IPS DF 6.9 (cell line): Measurements from ENCODE around the gene PYGO1.

ENCODE experiments used
- DNase-seq: peaks from one replicate; pipeline ENCODE4 v3.0.0-alpha.2; 2013; ENCODE audit warnings: low read depth, low spot score
- H3K27ac ChIP-seq: one replicate; pipeline ENCODE4 v1.5.1; 2013; ENCODE audit warnings: low read length, control low read depth
- H3K27me3 ChIP-seq: 2 replicates; pipeline ENCODE4 v1.6.1; 2013; ENCODE audit warnings: mild to moderate bottlenecking, low read length; ENCODE audit not compliant: control insufficient read depth, insufficient read depth
- H3K36me3 ChIP-seq: 2 replicates; pipeline ENCODE4 v1.6.1; 2013; ENCODE audit warnings: low read length; ENCODE audit not compliant: control insufficient read depth, insufficient read depth
- H3K4me1 ChIP-seq: 2 replicates; pipeline ENCODE4 v1.6.1; 2013; ENCODE audit warnings: low read length; ENCODE audit not compliant: control insufficient read depth, insufficient read depth
- H3K4me3 ChIP-seq: 2 replicates; pipeline ENCODE4 v1.5.1; 2013; ENCODE audit warnings: mild to moderate bottlenecking, low read length
- H3K9me3 ChIP-seq: 2 replicates; pipeline ENCODE4 v1.6.1; 2013; ENCODE audit warnings: low read length, inconsistent platforms; ENCODE audit not compliant: control insufficient read depth, insufficient read depth
- WGBS: extraction: QIAGEN DNeasy Blood & Tissue Kit; methylation state at CpG from one replicate; pipeline ENCODE4 v1.1.7; 2013; ENCODE audit warnings: mixed read lengths, missing lambda C conversion rate; ENCODE audit not compliant: insufficient read length, insufficient coverage; 5-methylcytosine and 5-hydroxymethylcytosine counted together

The PYGO1 gene

DNA sequence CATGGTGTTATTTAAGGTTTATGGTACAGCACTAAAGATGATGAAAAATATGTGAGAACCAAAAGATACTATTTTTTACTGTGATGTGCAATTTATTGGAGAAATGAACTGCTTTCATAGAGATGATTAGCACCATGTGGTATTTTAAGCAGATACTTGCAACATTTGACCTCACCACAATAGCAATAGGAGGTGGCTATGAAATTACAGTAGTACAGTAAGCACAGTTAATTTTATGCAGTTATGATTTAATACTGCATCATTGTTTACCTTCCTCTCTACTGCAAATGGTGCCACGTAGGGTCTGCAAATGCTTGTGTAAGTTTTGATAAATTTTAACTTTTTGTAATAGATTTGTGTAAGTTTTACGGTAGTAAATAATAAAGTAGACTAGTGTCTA, 14.0 kb downstream of the PYGO1 start:
- Histone ChIP-seq H3K27me3 (no peaks in the 10 kb centered on the region), H3K36me3 (no peaks in the 10 kb centered on the region), H3K27ac (no peak overlapping the region), H3K9me3 (no peaks in the 10 kb centered on the region), H3K4me1 (no peaks in the 10 kb centered on the region), H3K4me3 (no peak overlapping the region)
- no peak for DNase-seq
- no CpG with 5 or more reads among the region's 2 CpGs for WGBS

DNA sequence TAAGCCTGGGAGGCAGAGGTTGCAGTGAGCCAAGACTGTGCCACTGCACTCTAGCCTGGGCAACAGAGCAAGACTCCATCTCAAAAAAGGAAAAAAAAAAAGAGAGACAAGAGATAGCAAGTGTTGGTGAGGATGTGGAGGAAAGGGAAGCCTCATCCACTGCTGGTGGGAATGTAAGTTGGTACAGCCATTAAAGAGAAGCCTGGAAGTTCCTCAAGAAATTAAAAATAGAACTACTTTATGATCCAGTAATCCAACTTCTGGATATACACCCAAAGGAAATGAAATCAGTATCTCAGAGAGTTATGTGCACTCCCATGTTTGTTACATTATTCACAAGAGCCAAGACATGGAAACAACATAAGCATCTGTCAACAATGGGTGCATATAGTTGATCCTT, 14.9 kb downstream of the PYGO1 start:
- Histone ChIP-seq H3K9me3 (no peaks in the 10 kb centered on the region), H3K36me3 (no peaks in the 10 kb centered on the region), H3K27me3 (no peaks in the 10 kb centered on the region), H3K27ac (no peak overlapping the region), H3K4me1 (no peaks in the 10 kb centered on the region), H3K4me3 (no peak overlapping the region)
- DNase-seq = no peak

DNA sequence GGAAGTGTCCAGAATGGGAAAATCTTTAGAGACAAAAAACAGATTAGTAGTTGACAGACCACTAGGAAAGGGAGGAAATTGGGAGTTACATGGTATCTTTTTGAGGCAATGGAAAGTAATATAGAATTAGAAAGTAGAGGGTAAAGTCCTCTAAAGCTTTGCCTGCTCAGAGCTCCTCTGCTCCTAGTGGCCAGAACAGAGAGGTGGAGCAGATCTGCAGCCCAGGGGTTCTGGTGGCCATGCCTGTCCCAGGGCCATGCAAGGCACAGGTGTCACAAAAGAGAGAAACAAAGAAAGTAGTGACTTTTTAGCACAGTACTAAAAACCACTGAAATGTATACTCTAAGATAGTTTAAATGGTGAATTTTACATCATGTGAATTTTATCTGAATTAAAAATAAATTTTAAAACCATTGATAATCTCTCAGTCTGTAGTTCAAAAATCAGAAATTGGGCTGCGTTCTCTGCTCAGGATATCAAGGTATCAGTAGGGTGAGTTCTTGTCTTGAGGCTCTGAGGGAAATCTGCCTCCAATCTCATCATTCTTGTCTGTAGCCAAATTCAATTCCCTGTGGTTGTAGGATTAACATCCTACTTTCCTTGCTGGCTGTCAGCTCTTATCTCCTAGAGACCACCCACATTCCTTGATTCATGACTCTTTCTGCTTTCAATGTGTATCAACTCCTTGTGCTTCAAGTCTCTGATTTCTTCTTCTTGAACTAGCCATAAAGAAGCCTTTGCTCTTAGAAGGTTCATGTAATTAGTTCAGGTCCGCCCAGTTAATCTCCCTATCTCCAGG, 23.6 kb downstream of the PYGO1 start:
- no peaks in the 10 kb centered on the region for H3K36me3 ChIP-seq
- no peak overlapping the region for H3K4me3 ChIP-seq
- no CpG with 5 or more reads among the region's 2 CpGs for WGBS
- no peaks in the 10 kb centered on the region for H3K27me3 ChIP-seq
- H3K4me1 ChIP-seq = no peaks in the 10 kb centered on the region
- H3K27ac ChIP-seq = no peak overlapping the region
- no peak for DNase-seq
- H3K9me3 ChIP-seq = no peaks in the 10 kb centered on the region

DNA sequence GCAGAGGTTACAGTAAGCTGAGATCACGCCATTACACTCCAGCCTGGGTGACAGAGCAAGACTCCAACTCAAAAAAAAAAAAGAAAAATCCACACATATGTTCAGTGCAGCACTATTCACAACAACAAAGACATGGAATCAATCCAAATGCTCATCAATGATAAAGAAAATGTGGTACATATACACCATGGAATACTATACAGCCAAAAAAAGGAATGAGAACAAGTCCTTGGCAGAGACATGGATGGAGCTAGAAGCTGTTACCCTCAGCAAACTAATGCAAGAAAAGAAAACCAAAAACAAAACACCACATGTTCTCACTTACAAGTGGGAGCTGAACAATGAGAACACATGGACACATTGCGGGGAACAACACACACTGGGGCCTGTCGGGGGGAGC, 25.5 kb downstream of the PYGO1 start:
- H3K4me3 ChIP-seq = no peak overlapping the region
- no peaks in the 10 kb centered on the region for H3K4me1 ChIP-seq
- WGBS = no CpG with 5 or more reads among the region's 3 CpGs
- H3K36me3 ChIP-seq = no peaks in the 10 kb centered on the region
- no peak overlapping the region for H3K27ac ChIP-seq
- DNase-seq = no peak
- no peaks in the 10 kb centered on the region for H3K9me3 ChIP-seq
- no peaks in the 10 kb centered on the region for H3K27me3 ChIP-seq

DNA sequence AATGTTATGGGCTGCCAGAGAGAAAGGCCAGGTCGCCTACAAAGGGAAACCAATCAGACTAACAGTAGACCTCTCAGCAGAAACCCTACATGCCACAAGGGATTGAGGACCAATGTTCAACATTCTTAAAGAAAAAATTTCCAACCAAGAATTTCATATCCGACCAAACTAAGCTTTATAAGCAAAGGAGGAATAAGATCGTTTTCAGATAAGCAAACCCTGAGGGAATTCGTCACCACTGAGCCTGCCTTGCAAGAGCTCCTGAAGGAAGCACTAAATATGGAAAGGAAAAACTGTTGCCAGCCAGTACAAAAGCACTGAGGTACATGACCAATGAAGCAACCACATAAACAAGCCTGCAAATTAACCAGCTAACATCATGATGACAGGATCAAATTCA, 33.1 kb downstream of the PYGO1 start:
- H3K4me1 ChIP-seq = no peaks in the 10 kb centered on the region
- H3K27me3 ChIP-seq = no peaks in the 10 kb centered on the region
- no peak overlapping the region for H3K27ac ChIP-seq
- no CpG with 5 or more reads among the region's 4 CpGs for WGBS
- DNase-seq = no peak
- no peak overlapping the region for H3K4me3 ChIP-seq
- no peaks in the 10 kb centered on the region for H3K36me3 ChIP-seq
- H3K9me3 ChIP-seq = no peaks in the 10 kb centered on the region; the same call in 1 of the 2 replicates

DNA sequence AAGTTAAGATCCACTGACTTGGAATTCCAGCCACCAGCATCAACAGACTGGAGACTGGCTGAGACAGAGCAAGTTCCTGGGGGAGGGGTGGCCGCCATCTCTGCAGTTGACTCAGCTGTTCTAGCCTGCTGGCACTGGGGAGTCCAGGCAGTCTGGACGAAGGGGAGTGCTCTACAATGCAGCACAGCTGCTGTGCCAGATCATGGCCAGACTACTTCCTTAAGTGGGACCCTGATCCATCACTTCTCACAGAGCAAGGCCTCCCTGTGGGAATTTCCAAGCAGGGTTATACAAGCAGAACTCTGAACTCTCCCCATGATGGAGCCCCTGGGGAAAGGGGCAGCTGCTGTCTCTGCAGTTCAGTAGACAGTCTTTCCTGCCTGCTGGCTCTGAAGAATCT, 35.2 kb downstream of the PYGO1 start:
- no peak overlapping the region for H3K27ac ChIP-seq

DNA sequence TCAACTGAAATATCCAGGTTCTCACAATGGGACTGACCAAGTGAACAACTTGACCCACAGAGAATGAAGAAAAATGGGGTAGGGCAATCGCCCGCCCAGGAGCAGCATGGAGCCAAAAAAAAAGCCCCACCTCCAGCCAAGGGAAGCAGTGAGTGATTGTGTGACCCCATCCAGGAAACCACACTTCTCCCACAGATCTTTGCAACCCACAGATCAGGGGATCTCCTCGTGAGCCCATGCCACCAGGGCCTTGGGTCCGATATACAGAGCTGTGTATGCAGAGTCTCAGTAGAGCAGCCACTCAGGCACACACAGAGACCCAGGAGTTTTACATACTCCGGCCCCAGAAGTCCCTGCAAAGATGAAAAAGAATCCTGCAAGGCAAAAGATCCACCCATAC, 35.7 kb downstream of the PYGO1 start:
- no peaks in the 10 kb centered on the region for H3K36me3 ChIP-seq
- WGBS = no CpG with 5 or more reads among the region's 5 CpGs
- H3K4me3 ChIP-seq = no peak overlapping the region
- H3K9me3 ChIP-seq = no peaks in the 10 kb centered on the region; the same call in 1 of the 2 replicates
- no peak for DNase-seq
- H3K4me1 ChIP-seq = no peaks in the 10 kb centered on the region
- H3K27ac ChIP-seq = no peak overlapping the region
- H3K27me3 ChIP-seq = no peaks in the 10 kb centered on the region

More for the DNA sequence above, 35.2 kb downstream of the PYGO1 start:
- WGBS = no CpG with 5 or more reads among the region's 2 CpGs
- no peak overlapping the region for H3K4me3 ChIP-seq
- no peak for DNase-seq
- no peaks in the 10 kb centered on the region for H3K27me3 ChIP-seq
- no peaks in the 10 kb centered on the region for H3K4me1 ChIP-seq
- H3K36me3 ChIP-seq = no peaks in the 10 kb centered on the region
- H3K9me3 ChIP-seq = no peaks in the 10 kb centered on the region; the same call in 1 of the 2 replicates

DNA sequence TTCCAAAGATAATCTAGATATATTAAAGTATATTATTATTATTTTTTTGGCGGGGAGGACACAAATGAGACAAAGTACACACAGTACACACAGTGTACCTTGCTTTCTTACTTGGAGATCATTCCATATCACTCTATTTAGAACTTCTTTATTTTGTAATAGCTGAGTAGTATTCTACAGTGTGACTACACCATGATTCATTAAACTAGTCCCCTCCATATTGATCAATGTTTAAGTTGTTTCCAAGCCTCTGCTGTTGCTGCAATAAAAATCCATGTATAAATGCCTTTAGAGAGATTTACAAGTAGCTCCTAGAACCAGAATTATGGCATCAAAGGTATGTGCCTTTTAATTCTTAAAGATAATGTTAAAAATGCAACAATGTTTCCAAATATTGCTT, 38.8 kb downstream of the PYGO1 start:
- Histone ChIP-seq H3K36me3 (no peaks in the 10 kb centered on the region), H3K27me3 (no peaks in the 10 kb centered on the region), H3K27ac (no peak overlapping the region), H3K9me3 (no peaks in the 10 kb centered on the region), H3K4me3 (no peak overlapping the region), H3K4me1 (no peaks in the 10 kb centered on the region)
- no CpG with 5 or more reads among the region's 1 CpG for WGBS
- no peak for DNase-seq

DNA sequence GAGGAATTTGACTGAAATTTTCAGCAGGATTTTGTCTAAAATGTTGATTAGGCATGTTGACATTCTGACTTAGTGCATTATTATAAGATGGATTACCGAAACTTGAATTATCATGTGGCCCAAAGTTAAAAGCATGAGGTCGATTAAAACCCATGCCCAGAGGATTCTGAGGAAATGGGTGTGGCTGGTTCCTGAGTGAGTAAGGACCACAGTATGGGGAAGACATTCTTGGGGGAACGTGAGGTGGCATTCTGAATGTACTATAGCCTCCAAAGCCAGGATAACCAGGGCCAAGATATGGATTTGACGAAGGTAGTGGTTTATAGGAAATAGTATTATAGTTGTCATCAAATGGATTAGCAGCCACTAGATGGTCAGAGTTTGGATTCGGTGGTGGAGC, 41.4 kb downstream of the PYGO1 start:
- no peaks in the 10 kb centered on the region for H3K4me1 ChIP-seq
- no peak for DNase-seq
- no CpG with 5 or more reads among the region's 5 CpGs for WGBS
- H3K27ac ChIP-seq = no peak overlapping the region
- H3K9me3 ChIP-seq = no peaks in the 10 kb centered on the region
- no peaks in the 10 kb centered on the region for H3K27me3 ChIP-seq
- H3K4me3 ChIP-seq = no peak overlapping the region
- H3K36me3 ChIP-seq = no peaks in the 10 kb centered on the region

DNA sequence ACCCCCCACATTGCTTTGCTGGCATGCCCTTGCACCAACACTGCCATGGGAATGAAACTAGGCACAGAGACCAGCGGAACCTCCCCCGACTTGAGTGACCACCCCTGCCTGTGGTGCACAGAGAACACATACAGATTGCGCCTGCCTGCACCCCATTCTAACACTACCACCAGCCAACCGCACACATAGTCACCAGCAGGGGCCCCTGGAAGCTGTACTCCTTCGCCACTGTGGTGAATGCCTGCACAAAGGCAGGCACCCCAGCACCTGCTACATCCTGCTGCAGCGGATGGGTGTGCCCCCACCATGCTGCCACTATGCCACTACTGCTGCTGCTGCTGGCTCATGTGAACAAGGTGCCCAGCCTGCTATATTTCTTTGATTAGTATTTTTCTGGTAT, 52.7 kb downstream of the PYGO1 start:
- Histone ChIP-seq H3K36me3 (no peaks in the 10 kb centered on the region), H3K27ac (no peak overlapping the region), H3K4me3 (no peak overlapping the region), H3K27me3 (no peaks in the 10 kb centered on the region), H3K4me1 (no peaks in the 10 kb centered on the region), H3K9me3 (no peaks in the 10 kb centered on the region)
- DNase-seq = no peak
- no CpG with 5 or more reads among the region's 6 CpGs for WGBS

DNA sequence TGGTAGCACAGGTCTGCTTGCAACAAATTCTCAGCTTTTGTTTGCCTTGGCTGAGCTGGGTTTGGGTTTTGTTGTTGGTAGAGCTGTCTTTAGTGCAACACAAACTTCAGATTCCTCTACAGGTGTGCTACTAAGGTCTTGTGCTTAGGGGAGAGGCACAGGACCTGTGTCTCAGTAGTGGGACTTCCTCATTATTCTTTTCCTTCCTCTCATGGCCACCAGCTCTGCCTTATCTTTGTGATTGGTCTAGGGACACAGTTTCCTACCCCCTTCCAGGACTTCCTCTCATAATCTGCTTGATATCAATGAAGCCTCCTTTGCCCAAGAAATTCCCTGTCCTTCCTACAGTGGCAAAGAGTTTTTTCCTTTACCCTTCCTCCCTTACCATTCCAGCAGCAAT, 55.2 kb downstream of the PYGO1 start:
- H3K9me3 ChIP-seq = no peaks in the 10 kb centered on the region
- no peak overlapping the region for H3K27ac ChIP-seq
- H3K27me3 ChIP-seq = no peaks in the 10 kb centered on the region
- H3K4me3 ChIP-seq = no peak overlapping the region
- no peaks in the 10 kb centered on the region for H3K4me1 ChIP-seq
- H3K36me3 ChIP-seq = no peaks in the 10 kb centered on the region
- no peak for DNase-seq
